ENCODE results near the gene BNC2. TPM values are rescaled to one million over a fixed set of nuclear protein-coding genes. Genes with fewer than 3 reads are reported as not detected.

Gene BNC2
- total RNA-seq, 4 donors from 2014 or later: 20.5 to 55.4 (median 26.2) TPM

DNA sequence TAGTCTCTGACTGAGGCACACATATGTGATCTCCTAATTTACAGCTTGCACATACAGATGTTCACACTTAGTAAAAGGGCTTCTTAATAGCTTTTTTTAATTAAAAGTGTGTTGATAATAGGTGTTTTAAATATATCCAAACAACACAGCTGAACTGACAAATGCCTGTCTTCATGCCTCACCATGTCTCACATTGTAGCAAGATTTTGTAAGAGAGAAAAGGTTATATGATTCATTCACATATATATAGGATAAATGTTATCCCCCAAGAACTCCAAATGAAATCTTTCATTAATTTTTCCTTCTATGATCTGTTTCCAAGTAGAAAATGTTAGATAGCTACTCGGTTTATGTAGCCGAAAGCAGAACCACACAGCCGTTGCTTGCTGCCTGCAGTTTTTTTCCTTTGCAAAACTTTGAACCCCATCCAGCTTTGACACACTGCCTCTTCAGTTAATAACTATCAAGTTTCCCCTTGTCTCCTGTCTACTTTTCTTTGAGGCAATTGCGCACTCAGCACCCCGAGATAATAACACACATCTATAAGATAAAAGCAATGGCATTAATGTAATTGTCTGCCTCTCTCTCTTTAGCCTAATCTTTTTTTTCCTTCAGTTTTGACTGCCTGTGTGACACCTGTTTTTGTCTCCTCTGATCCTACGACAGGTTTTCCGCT, 299.2 kb downstream of the BNC2 start:
- H3K4me3 ChIP-seq: peak overlapping the region in 1 of 4 donors; percentile 6
- in situ Hi-C loops (cut with MboI; ENCODE audit: low pct_ligation_motif_present in 1 of 4, low pct_unique_long_range_greater_than_20kb in 1 of 4, low sequenced_read_pairs in 3 of 4): no loop called here
- H3K9me3 ChIP-seq: no peaks in the 10 kb centered on the region
- H3K27me3 ChIP-seq: no peaks in the 10 kb centered on the region
- no peaks in the 10 kb centered on the region for H3K36me3 ChIP-seq
- H3K4me1 ChIP-seq: peaks cover 0 to 57% (median 43%) of the 10 kb centered on the region in 4 donors
- TF ChIP-seq POLR2A (IDR thresholded peaks at IDR 0.05) (no peak), EP300 (IDR thresholded peaks at IDR 0.05; ENCODE audit: low read depth) (no peak), POLR2AphosphoS5 (IDR thresholded peaks at IDR 0.05) (no peak)
- TF ChIP-seq, protein P1, sequence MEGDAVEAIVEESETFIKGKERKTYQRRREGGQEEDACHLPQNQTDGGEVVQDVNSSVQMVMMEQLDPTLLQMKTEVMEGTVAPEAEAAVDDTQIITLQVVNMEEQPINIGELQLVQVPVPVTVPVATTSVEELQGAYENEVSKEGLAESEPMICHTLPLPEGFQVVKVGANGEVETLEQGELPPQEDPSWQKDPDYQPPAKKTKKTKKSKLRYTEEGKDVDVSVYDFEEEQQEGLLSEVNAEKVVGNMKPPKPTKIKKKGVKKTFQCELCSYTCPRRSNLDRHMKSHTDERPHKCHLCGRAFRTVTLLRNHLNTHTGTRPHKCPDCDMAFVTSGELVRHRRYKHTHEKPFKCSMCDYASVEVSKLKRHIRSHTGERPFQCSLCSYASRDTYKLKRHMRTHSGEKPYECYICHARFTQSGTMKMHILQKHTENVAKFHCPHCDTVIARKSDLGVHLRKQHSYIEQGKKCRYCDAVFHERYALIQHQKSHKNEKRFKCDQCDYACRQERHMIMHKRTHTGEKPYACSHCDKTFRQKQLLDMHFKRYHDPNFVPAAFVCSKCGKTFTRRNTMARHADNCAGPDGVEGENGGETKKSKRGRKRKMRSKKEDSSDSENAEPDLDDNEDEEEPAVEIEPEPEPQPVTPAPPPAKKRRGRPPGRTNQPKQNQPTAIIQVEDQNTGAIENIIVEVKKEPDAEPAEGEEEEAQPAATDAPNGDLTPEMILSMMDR (IDR thresholded peaks at IDR 0.05): no peak
- DNase-seq: no peak
- 36 to 38% methylated on average over 7 of the region's 7 CpGs for WGBS, 2 donors (ENCODE audit: low coverage in 1 of 2)
- intact Hi-C loops (cut with DNase I; ENCODE audit: low total_unique reads): no loop called here
- peak overlapping the region; percentile 71 to 84 (median 76) for H3K27ac ChIP-seq

DNA sequence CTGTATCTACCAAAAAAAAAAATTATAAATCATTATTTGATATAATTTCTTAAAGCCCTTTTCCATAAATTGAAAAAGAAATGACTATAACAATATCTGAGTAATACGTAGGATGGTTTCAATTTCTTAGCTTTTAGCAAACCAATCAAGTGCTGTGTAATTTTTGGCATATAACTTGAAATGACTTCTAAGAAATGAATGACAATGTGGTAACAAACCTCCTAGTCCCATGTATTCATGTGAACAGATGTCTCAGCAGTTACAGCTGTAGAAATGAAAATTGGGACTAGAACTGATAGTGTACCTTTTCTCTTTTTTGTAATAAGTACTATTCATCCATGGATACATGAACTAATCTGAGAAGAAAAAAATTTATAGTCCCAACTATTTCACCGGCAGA, 307.0 kb downstream of the BNC2 start:
- Histone ChIP-seq H3K4me1 (peaks cover 6 to 23% (median 17%) of the 10 kb centered on the region in 4 donors), H3K9me3 (no peaks in the 10 kb centered on the region), H3K27ac (no peak overlapping the region), H3K36me3 (no peaks in the 10 kb centered on the region), H3K27me3 (no peaks in the 10 kb centered on the region), H3K4me3 (no peak overlapping the region)
- DNase-seq: no peak
- intact Hi-C loops (cut with DNase I; ENCODE audit: low total_unique reads): no loop called here
- WGBS, 2 donors (ENCODE audit: low coverage in 1 of 2): 87 to 94% methylated on average over 2 of the region's 2 CpGs
- in situ Hi-C loops (cut with MboI; ENCODE audit: low pct_ligation_motif_present in 1 of 4, low pct_unique_long_range_greater_than_20kb in 1 of 4, low sequenced_read_pairs in 3 of 4): no loop called here
- TF ChIP-seq EP300 (IDR thresholded peaks at IDR 0.05; ENCODE audit: low read depth): no peak
- TF ChIP-seq POLR2A (IDR thresholded peaks at IDR 0.05): no peak
- TF ChIP-seq, protein P1 (IDR thresholded peaks at IDR 0.05): no peak
- TF ChIP-seq POLR2AphosphoS5 (IDR thresholded peaks at IDR 0.05): no peak

DNA sequence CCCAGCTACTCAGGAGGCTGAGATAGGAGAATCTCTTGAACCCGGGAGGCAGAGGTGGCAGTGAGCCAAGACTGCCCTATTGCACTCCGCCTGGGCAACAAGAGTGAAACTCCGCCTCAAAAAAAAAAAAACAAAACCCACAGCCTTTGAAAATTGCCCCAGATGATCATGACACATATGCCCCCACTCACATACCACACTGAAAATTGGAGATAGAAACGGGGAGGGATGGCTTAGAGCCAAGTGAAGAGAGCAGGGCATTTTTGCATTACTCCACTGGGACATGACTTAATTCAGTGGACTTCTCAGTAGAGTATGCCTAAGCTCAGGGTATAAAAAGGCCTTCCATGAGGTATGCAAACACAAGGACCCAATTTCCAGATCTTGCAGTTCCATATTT, 309.3 kb downstream of the BNC2 start:
- H3K27ac ChIP-seq: peak overlapping the region in 1 of 4 donors; percentile 71
- DNase-seq: no peak
- H3K4me1 ChIP-seq: peaks cover 6 to 25% (median 17%) of the 10 kb centered on the region in 4 donors
- intact Hi-C loops (cut with DNase I; ENCODE audit: low total_unique reads): no loop called here
- no peaks in the 10 kb centered on the region for H3K27me3 ChIP-seq
- no peaks in the 10 kb centered on the region for H3K9me3 ChIP-seq
- in situ Hi-C loops (cut with MboI; ENCODE audit: low pct_ligation_motif_present in 1 of 4, low pct_unique_long_range_greater_than_20kb in 1 of 4, low sequenced_read_pairs in 3 of 4): no loop called here
- no peaks in the 10 kb centered on the region for H3K36me3 ChIP-seq
- H3K4me3 ChIP-seq: no peak overlapping the region
- WGBS, 2 donors (ENCODE audit: low coverage in 1 of 2): 64 to 70% methylated on average over 4 of the region's 4 CpGs
- TF ChIP-seq EP300 (IDR thresholded peaks at IDR 0.05; ENCODE audit: low read depth): no peak
- TF ChIP-seq, protein P1 (IDR thresholded peaks at IDR 0.05): no peak

DNA sequence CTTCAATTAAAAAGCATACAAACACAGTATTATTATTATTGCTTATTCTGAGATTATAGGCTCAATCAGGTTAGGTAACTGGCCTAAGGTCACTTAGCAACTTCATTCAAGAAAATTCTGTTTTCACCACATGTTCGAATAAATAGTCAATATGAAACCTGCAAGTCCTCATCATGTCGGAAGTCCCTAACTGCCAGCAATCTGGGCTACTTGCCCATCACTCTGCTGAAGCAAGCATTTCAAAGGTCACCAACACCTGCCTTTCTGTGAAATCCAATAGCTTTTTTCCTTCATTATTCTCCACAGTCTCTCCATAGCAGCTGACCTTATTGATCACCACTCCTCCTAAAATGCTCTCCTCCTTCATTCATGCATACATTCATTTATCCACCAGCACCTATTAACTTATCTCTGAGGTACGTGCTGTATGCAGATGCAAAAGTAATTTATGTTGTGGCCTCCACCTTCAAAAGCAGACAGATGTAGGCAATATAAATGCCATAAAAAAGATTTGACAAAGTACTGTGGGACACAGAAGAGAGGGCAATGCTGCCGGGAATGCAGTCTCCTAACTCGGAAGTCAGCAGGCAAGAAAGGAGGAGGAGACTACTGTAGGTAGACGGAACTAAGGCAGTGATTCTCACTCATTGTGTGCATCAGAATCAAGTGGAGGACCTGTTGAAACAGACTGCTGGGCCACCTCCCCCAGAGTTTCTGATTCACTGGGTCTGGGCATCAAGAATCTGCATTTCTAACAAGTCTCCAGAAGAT, 310.9 kb downstream of the BNC2 start:
- in situ Hi-C loops (cut with MboI; ENCODE audit: low pct_ligation_motif_present in 1 of 4, low pct_unique_long_range_greater_than_20kb in 1 of 4, low sequenced_read_pairs in 3 of 4): no loop called here
- peak; percentile 61 for DNase-seq
- TF ChIP-seq POLR2A (IDR thresholded peaks at IDR 0.05): no peak
- TF ChIP-seq POLR2AphosphoS5 (IDR thresholded peaks at IDR 0.05): peak in 1 of 3 donors; percentile 19
- intact Hi-C loops (cut with DNase I; ENCODE audit: low total_unique reads): no loop called here
- Histone ChIP-seq H3K4me3 (no peak overlapping the region), H3K36me3 (no peaks in the 10 kb centered on the region), H3K4me1 (peaks cover 6 to 32% (median 21%) of the 10 kb centered on the region in 4 donors), H3K27ac (peak overlapping the region; percentile 51 to 71 (median 64)), H3K27me3 (no peaks in the 10 kb centered on the region), H3K9me3 (no peaks in the 10 kb centered on the region)
- WGBS, 2 donors (ENCODE audit: low coverage in 1 of 2): 15 to 42% methylated on average over 3 to 6 of the region's 6 CpGs
